ENCODE measurements around the gene GOLGA7B.
A peak's percentile ranks its signal among the peaks of the same experiment; 100 is the strongest.

Gene GOLGA7B

DNA sequence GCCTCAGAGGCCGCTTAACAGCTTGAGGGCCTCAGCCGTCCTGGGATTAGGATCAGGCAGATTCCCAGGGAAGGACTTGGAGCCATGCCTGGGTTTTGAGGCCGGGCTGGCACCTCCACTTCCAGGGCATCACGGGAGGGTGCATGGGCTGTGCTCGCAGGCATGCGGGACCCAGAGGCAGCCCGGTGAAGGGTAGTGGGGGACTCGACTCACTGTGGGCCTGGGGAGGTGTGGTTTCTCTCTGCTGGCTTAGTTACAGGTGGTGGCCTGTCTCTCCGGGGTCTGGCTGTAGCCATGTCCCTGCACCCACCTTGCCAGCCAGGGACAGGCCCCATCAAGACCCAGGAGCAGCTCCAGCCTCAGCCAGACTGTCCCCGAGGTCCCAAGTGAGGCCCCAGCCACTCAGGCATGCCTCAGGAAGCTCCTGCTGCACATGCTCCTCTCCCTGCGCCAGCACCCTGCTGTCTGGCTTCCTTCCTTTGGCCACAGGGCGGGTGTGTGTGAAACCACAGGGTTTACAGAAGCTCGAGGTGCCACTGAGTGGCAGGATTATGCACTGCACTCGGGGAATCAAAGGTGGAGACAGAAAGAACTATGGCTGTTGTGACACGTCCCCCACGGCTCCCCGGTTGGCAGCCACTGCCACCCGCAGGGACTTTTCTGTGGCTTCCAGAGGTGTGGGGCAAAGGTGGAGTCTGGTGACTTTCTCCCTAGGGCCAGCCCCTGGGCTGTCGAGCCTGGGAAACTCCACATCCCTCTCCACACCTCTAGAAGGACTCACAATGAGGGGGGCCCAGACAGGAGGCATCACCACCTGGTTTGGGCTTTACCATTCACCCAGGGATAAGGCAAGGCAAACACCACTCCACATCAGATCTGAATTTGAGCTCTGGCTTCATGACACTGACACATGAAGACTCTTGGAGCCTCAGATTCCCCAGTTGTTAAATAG is 19.7 kb downstream of the GOLGA7B start:
- DNase-seq: peak; percentile 81

DNA sequence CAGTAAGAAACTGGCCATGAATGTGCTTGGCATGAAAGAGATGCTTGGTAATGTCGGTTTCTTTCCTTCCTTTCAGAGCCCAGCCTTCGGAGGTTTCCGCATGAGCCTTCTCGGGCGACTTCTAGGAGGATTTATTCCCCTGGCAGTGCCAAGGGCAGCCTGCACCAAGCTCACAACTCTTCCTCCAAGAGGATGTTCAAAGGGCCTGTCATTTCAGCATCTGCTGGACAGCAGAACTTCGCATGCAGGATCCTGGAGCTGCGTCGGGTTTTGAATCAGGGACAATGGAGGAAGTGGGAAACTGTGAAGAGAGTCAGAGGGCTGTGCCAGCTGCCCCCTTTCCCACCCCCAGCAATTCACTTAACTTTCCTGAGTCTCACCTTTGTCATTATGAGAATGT is 21.3 kb downstream of the GOLGA7B start:
- no peak for DNase-seq

DNA sequence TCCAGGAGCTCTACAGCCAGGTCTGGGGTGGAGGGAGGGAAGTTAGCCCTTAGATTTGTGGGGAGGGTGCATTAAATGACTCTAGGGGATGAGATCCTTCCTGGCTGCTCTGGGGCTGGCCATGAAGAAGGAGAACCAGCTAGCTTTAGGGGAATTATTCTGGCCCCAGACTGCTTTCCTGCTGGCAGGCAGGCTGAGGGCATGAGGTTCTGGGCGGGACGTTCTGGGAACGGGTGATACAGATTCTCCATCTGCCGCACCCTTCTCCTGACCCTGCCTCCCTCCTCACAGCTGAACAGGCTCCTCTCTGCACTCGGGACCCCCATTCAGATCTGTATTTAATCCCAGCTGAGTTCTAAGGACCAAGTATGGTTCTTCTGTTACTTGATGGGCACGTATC is 23.9 kb downstream of the GOLGA7B start:
- DNase-seq: no peak

DNA sequence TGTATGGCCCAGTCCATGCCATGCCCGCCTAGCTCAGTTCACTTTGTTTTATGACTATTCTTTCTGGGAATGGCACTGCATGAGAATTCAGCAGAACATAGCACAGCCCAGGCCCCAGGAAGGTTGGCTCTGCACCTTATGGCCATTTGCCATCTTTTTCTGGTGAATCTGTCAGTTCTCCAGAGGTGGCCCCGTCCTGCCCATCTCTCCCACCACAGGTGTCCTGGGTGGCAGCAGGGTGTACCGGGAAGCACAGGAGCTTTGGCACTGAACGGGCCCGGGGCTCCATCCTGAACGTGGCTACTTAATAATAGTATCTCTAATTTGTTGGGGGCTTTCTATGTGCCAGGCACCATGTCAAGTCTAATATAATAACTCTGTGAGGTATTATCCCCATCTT is 24.7 kb downstream of the GOLGA7B start:
- no peak for DNase-seq

DNA sequence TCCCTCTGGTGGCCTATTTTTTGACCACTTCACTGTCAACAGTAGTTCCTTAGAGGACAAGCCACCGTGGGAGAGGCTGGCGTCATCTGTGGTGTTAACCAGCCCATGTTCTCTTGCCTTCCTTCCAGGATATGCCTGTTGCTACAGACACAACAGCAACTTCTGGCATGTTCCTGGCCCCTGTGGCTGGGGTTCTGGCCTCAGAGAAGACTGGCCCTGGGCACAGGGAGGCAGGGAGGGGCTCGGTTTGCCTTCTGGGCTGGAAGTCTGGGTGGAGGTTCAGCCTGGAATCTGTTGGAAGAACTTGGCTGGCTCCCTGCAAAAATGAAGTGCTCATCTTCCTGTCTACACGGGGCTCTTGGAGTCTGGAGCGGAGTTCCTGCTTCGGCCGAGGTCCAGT is 25.7 kb downstream of the GOLGA7B start:
- no peak for DNase-seq

DNA sequence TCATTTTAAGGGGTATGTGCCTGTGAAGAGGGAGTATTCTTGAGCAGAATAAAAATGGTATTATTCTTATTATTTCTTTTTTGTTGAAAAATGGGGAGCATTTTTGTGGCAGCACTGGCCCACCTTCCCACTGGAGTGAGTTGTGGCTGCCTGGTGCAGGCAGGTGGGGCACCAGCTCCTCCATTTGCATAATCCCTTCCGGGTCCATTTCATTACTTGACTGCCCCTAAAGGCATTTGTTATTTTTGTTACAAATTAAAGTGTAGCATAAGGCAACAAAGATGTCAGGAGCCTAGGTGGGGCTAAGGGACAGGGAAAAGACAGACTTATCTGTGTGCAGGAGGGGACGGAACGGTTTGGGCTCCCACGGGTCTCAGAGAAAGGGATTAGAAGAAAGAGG is 26.8 kb downstream of the GOLGA7B start:
- DNase-seq: no peak

DNA sequence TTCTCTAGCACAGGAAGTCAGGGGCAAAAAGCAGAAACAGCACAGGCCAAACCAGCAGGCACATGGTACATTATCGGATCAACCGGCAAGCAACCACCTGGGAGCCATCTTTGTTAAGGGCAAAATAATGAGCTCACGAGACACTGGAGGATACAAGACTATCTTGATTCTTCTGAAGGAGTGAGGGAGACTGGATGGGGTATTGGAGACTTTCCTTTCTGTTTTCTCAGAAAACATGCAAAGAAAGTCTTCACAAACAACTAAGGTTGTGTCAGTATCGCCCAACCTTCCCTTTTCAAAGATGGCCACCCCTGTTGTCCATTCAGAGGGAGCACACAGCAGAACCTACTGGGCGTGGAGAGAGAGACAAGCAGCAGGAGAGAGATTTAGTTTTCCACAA is 29.6 kb downstream of the GOLGA7B start:
- no peak for DNase-seq

DNA sequence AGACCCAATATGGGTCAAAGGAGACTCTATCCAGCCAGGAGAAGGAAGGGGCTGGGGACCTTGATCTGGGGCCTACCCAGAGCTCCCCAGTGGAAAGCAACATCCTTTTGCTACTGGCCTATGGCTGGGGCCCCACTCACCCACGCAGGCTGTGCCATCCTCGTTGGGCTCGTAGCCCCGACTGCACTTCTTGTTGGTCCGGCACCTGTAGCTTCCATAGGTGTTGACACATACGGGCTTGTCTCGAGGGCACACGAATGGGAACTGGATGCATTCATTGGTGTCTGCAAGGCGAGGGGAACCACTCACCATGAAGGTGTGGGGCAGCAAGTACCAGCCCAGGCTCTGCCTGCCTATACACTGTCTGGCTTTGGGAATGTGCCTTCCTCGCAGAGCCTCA is 30.5 kb downstream of the GOLGA7B start:
- no peak for DNase-seq

DNA sequence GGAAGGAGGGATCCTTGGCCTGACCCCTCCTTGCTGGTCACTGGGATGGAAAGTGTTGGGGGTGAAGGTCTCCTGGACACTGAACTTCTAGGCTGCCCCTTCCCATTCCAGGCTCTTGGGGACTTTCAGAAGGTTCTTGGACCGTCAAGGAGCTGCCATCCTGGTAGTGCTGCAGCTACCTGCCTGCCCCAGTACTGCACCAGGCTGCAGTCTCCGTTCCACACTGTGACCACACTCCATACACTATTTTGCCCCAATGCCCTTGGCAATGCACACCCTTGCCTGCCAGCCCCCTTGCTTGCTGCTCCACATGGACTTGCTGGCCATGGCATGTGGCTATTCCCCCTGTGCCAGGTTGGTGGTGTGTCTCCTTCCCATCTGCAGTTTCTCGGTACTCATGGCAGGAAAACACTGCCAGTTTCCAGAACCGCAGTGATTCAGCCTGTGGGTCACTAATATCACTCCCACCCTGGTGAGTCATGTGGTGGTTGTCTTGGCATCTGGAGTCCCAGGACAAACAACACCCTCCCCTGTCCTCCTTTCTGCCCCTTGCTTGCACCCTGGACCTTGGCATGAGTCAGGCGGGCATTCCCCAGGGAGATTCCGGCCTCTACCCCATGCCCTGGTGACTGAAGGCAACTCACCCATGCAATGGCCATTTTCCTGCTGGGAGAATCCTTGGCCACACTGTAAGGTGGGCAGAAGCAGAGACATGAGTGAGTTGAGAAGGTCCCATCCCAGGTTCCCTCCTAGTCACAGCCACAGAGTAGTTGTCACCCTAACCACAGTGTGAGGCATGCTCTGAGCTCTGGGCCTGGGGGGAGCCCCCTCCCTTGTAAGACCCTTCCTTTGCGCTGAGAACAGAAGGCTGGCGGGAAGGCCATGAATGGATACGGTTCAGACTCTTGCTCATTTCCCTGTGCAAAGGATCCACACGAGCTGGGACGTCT is 32.8 kb downstream of the GOLGA7B start:
- no peak for DNase-seq

DNA sequence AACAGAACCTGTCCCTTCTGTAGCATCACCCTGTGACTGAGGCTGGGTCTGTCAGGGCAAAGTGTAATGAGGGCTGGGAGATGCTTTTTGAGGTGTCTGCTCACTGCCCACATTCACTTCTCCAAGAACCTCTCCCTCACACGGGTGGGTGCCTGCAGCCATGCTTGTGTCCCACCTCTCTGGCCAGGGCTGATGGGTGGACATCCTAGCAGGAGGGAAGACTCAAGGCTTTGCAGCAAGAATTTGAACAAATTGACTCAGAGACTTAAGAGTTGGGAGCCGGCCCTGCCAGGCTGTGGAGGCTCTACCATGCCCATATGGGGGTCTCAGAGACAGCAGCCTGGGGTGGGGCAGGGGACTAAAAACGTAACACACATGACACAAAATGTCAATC is 33.4 kb downstream of the GOLGA7B start:
- no peak for DNase-seq

DNA sequence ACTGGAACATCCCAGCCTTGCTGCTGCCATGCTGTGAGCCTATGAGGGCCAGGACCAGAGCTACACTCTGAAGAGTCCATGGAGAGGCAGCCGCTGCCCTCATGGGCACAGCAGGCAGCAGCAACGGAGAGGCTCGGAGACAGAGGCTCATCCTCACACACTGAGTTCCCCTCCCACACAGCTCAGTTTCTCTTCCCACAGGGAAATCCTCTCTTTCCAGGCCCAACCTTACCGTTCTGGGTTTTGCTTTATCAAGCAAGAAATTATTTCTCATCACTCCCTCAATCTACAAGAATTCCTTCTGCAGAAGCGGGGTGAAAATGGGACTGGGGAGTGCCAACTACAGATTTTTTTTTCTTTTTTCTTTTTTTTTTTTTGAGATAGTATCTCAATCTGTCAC is 36.6 kb downstream of the GOLGA7B start:
- no peak for DNase-seq

DNA sequence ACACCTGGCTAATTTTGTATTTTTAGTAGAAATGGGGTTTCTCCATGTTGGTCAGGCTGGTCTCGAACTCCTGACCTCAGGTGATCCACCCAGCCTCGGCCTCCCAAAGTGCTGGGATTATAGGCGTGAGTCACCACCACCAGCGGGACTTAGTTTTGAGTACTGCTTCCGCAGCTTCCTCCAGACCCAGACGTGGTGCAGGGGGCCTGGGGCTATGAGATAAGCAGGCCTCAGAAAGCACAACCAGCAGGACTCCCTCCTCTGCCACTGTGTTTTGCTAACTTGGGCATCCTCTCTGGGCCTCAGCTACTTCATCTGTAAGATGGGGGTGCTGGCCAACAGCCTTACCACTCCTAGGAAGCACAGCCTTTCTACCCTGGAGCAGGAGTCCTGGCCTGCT is 37.8 kb downstream of the GOLGA7B start:
- DNase-seq: no peak

DNA sequence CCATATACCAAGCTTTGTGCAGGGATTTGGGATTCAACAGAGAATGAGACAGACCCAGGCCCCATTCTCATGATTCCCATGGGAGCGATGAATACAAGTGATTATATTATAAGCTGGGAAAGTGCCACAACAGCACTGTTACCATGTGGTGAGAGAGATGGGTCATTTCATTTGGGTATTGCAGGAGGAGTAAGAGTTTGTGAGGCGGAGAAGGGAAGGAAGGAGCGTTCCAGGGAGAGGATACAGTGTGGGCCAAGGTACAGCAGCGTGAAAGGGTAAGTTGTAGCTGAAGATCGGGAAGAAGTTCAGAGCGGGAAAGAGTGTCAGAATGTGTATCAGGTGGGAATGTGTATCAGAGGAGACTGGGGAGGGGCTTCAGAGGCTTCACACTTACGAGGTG is 38.5 kb downstream of the GOLGA7B start:
- no peak for DNase-seq

DNA sequence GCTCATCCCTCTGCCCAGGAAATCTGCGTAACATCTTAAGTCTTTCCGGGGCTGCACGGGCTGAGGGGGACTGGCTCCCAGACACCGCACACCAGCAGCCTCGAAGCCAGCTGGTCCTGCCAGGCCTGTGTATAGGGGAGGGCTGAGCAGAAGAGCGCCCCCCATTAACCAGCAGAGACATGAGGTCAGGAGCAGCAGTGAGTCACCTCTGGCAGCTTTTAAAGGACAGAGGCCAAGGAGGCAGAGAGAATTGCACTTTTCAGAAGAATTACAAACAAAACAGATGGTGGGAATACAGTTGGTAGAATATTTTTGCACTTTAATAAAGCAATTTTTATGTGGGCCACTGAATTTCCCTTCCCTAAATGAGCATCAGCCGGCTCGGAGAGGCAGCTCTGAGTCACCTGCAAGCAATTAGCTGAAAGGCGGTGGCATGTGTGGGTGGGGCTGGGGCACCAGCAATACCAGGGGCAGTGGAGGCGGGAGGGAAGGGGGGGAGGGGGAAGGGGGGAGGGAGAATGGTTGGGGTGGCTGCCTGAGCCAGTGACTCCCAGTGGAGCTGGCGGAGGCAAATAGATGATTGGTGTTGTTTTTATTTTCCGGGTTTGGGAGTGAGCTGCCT is 39.1 kb downstream of the GOLGA7B start:
- DNase-seq: no peak

DNA sequence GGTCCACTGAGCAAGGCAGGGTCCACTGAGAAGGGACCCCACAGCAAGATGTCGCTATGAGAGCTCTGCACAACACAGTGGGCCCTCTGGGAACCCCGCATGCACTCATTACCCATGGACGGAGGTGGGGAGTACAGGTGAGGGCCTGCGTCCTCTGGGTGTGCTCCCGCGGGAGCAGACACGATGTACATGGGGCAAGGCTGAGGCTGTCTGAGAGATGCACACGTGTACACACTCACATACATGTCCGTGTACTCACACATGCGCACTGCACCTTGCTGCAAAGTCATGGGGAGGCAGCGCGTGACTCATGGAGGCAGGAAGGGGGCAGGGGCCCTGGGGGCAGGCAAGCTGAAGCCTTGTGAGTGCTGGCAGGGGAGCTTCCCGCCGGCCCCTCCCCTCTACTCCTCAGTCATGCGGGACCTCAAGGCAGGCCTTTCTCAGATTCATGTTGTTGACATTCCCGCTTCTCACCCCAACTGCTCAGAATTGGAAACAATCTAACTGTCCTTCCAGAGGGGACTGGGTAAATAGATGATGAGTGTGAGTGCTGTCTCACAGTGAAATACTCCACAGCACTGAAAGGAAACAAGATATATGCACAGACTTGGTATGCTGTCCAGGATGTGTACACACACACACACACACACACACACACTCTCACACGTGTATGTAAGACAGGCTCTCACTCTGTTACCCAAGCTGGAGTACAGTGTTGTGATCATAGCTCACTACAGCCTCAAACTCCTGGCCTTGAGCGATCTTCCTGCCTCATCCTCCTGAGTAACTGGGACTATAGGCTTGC is 40.0 kb downstream of the GOLGA7B start:
- DNase-seq: no peak

DNA sequence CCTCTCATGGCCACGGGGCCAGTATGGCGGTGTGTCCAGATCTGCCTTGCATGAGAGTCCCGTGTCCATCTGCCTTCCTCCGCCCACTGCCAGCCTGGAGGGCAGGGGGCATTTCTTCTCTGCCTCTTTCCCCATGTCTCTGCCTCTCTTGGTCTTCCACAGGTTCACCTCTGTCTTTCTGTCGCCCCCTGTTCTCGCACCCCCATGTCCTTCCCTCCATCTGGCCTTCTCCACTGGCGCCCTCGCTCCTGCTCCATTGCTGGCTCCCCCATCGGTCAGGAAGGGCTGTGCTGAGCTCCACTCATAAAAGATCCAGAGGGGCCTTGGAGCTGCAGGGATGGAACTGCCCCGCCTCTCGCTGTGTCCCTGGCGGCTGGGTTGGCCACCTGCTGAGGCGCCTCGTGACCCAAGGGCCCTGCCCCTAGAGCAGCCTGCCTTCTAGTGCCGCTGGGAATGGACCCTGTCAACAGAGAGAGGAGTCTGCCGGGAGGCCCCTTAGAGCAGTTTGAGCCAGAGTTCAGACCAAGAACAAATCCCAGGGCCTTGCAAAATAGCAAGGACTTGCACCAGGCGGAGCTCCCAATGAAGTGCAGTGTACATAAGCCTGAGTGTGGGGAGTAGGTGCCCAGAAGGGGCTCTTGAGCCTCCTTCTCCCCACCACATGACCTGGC is 42.0 kb downstream of the GOLGA7B start:
- no peak for DNase-seq

DNA sequence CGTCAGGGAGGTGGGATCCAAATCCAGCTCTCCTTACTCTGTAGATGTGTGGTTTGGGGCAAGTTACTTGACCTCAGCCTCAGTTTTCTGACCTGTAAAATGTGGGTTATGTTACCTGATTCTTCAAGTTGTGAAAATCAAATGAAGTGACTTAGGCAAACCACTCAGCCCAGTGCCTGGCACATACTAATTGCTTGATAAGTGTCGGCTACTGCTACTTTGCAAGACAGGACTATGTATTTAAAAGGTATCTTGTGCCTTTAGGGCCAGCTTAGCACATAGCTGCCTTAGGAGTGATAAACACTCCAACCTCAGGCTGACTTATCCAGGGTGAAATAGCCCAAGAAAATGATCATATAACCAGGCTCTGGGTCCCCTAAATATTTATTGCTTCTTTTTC is 42.9 kb downstream of the GOLGA7B start:
- DNase-seq: no peak

DNA sequence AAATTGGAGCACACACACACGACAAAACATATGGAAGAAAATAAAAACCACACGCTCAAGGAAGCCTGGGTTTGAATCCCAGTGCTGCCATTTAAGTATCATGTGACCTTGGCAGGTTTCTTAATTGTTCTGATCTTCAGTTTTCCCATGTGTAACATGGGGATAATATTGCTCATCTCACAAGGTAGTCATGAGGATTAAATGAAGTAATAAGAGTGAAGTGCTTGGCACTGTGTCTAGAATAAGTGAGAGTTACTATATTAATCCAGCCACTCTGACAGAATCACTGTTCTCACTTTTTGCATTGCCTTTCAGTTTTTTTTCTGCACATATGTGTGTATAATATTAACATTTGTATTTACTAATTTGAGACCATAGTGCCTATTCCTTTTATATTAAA is 43.3 kb downstream of the GOLGA7B start:
- no peak for DNase-seq

DNA sequence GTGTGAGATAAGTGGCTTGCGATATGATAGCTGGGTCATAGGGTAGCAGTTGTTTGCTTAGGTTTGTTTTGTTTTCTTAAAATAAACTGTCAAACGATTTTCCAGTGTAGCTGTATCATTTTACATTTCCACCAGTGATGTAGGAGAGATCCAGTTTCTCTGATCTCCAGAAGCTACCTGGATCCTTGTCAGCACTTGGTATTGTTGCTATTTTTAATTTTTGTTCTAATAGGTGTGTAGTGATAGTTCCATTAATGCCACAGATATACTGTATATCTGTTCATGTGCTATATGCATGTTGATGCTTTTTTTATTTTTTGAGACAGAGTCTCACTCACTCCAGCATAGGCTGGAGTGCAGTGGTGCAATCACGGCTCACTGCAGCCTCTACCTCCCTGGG is 44.4 kb downstream of the GOLGA7B start:
- DNase-seq: no peak

DNA sequence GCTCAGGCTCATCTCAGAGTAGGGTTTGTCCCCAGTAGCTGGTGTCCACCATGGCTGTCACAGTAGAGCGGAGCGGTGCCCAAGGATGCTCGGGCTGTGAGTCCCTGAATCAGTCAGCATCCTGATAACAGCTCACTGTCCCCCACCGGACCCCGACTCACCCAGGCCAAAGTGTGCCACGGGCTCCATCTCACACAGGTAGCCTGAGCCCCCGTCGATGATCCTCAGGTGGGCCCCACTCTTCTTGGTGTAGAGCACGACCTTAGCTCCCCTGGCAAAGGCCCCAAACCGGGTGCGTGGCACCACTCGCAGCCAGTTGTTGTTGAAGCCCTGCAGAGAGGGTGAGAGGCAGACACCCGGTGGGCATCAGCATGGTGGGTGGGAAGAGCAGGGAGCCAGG is 45.4 kb downstream of the GOLGA7B start:
- no peak for DNase-seq

DNA sequence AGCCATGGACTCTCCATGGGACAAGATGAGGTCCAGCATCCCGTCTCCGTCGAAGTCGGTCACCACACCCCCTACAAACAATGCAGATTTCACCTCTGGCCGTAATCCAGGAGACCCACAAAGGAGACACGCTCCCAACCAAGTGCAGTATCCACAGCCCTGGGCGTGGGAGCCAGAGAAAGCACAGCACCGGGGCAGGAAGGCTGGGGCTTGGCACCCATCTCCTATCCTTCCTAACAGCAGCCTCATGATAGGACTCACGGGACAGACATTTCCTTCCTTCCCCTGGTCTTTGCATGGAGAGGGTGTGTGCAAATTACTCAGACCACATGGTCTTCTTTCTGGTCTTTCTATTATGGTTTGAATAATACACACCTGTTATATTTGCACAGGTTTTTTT is 46.3 kb downstream of the GOLGA7B start:
- no peak for DNase-seq

Data from retina (tissue), 1 donor.